Adrenal gland (tissue), 12 donors: Measurements from ENCODE around the gene NFYC. TPM values are rescaled to one million over a fixed set of nuclear protein-coding genes. Genes with fewer than 3 reads are reported as not detected.

Source experiments
- DNase-seq, 7 donors: peaks; one replicate each; pipeline ENCODE4 v3.0.0-alpha.2; 2019 to 2020
- H3K27ac ChIP-seq, 5 donors: fragments of 200-600 bp; sonication (generic) in 4 of 5; 1 replicate in 3 of 5; 2 replicates in 2 of 5; pipeline versions ENCODE4 v1.5.1 to v1.8.0; 2016 to 2020; ENCODE audit warnings: mild to moderate bottlenecking in 1 of 5
- H3K27me3 ChIP-seq: fragments of 200-600 bp; 2 replicates; pipeline ENCODE4 v1.8.0; 2021
- H3K36me3 ChIP-seq, 2 donors: fragments of 200-600 bp; replicated peaks in 1 of 2; 1 replicate in 1 of 2; 2 replicates in 1 of 2; pipeline versions ENCODE4 v1.5.1 to v1.8.0; 2018 to 2022
- H3K4me1 ChIP-seq, 2 donors: fragments of 200-600 bp; replicated peaks in 1 of 2; 1 replicate in 1 of 2; 2 replicates in 1 of 2; pipeline versions ENCODE4 v1.5.1 to v1.8.0; 2018 to 2021
- H3K4me3 ChIP-seq, 4 donors: fragments of 200-600 bp; sonication (generic) in 3 of 4; one replicate each; pipeline ENCODE4 v1.5.1; 2016 to 2018
- H3K9me3 ChIP-seq, 3 donors: fragments of 200-600 bp; sonication (generic) in 1 of 3; replicated peaks in 1 of 3; 1 replicate in 2 of 3; 2 replicates in 1 of 3; pipeline versions ENCODE4 v1.5.1 to v1.8.0; 2016 to 2021
- CTCF ChIP-seq, 6 experiments: fragments of 450-650 bp in 4 of 6; fragments of 200-600 bp in 2 of 6; sonication (generic) in 1 of 6; IDR thresholded peaks; 1 replicate in 5 of 6; 2 replicates in 1 of 6; pipeline versions ENCODE4 v1.5.1 to v1.8.0; 2016 to 2021; ENCODE audit warnings: antibody characterized with exemption in 6 of 6, mild to moderate bottlenecking in 2 of 6, moderate library complexity in 1 of 6
- POLR2A ChIP-seq, 2 donors: fragments of 450-650 bp; IDR thresholded peaks; one replicate each; pipeline ENCODE4 v1.6.1; 2017; ENCODE audit warnings: antibody characterized with exemption in 2 of 2, mild to moderate bottlenecking in 2 of 2, moderate library complexity in 1 of 2
- WGBS, 4 donors: extraction: QIAGEN DNeasy Blood & Tissue Kit in 2 of 4; methylation state at CpG; one replicate each; pipeline versions ENCODE4 v1.1.5 to v1.1.7; 2013 to 2017; 5-methylcytosine and 5-hydroxymethylcytosine counted together
- intact Hi-C, 2 donors: fragments of 100-400 bp; cut with DNase I; formaldehyde crosslinking; loops; one replicate each; pipeline versions ENCODE4 v1.14.1 to v1.15.0; 2022 to 2023
- polyA plus RNA-seq, 3 donors: library from polyadenylated mRNA; stranded (reverse); fragments of 200-250 nt in 2 of 3; fragments of 350-450 nt in 1 of 3; fragmentation: Illumina TruSeq in 1 of 3; extraction: RNeasy Lipid Tissue Mini Kit (QIAGEN cat#74804) in 1 of 3; gene quantifications; one replicate each; pipeline ENCODE4 v1.2.3, GENCODE V29; 2013 to 2014
- total RNA-seq, 9 donors: library from RNA; depleted of rRNA in 4 of 9; stranded (reverse); fragments of >200 nt in 4 of 9; fragments of 120-200 nt in 1 of 9; fragmentation: NEBNext Ultra II Directional in 1 of 9; extraction: Animal tissue kit (Norgen Biotek cat#: 25700) in 1 of 9; gene quantifications; one replicate each; pipeline versions ENCODE4 v1.1.0 to v1.2.4, GENCODE V29; 2013 to 2023
- donor health status: healthy with polysubstance abuse.
- donor health status: Bipolar disorder and iron deficiency.
- donor health status: DM: yes; HTN: yes; CAD: no.
- donor health status: DM: no; HTN: no; CAD: no.
- donor health status: DM: no; HTN: no; CAD: no.
- donor health status: DM: yes; HTN: yes; CAD: no.

NFYC gene
- total and polyA plus RNA-seq, 12 donors: 35.9 to 73.8 (median 51.2) TPM

DNA sequence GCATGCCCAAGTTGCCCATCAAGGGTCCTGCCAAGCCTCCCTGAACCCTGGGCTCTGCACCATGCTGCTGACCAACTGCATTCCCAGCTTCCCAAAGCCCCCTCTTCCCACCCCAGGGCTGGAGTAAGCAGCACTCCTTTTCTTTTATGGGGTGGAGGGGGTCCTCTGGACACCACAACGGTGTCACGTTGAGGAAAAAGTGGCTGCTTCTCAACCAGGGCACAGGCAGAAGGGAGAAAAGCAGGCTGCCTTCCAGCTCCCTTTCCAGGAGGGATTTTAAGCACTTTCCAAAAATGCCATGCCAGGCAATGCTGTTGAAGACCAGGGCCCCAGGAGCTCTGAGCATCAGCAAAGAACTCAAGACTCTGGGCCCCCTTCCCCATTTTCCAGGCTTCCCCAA, 26.7 kb upstream of the NFYC start:
- Histone ChIP-seq H3K27ac (peak overlapping the region in 1 of 5 donors; percentile 34), H3K27me3 (no peaks in the 10 kb centered on the region), H3K9me3 (no peaks in the 10 kb centered on the region), H3K36me3 (no peaks in the 10 kb centered on the region), H3K4me1 (peaks cover 10 to 15% of the 10 kb centered on the region in 2 donors), H3K4me3 (peak overlapping the region in 1 of 4 donors; percentile 95)
- DNase-seq: no peak
- TF ChIP-seq POLR2A (IDR thresholded peaks at IDR 0.05): no peak
- no peak for TF ChIP-seq CTCF (IDR thresholded peaks at IDR 0.05)
- intact Hi-C loops: loop anchor here (5.0 to 10.0 kb wide), 2 partner anchors 37 to 50 kb away; no protein-coding TSS in a partner anchor
- 64 to 76% (median 73%) methylated on average over 2 of the region's 2 CpGs for WGBS, 4 donors

DNA sequence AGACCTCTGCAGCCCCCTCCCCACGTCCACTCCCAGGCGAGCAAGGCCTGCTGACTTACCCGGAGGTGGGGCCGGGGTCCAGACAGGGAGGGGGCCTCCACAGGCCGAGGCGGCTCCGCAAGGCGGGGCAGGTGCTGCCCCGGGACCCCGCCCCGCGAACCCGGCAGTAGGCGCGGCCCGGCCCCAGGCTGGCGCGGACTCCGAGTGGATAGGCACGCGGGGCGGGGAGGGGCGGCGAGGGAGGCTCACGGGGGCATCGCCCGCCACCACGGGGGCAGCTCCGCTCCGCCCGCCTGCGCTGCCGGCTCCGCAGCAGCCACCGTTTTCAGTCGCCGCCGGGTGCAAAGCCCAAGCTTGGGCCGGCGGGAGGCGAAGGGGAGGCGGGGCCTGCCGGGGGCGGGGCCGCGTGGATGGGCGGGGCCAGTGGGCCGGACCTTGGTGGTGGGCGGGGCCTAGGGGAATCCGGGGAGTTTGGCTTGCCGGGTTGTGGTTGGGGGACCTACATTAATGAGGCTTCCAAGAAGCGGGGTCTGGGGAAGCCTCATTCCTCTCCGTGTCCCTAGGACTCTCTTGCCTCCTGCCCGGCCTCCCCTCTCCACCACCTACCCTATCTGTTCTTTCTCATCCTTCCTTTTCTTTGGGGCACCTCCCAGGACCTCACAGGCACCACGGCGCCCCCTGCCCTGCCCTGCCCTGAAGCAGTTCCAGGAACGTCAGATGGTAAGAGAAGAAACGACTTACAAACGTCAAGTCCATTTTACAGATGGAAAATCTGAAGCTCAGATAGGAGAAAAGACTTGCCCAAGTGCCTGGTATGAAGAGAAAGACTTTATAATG, 26.0 kb upstream of the NFYC start, which contains the start of gene RIMS3:
RIMS3 (minus strand) TSS at position 348 of the 837 bp plus-strand sequence. CDS start 23,757 bp downstream, outside the sequence.
- H3K4me3 ChIP-seq: peak within 1 kb of the TSS in 2 of 4 donors; percentile 39 to 95
- 1% methylated on average over 10 to 59 of the region's 59 CpGs for WGBS, 4 donors
- no peaks in the 10 kb centered on the region for H3K36me3 ChIP-seq
- peak within 1 kb of the TSS in 1 of 5 donors; percentile 34 for H3K27ac ChIP-seq
- peak in 1 of 2 donors; percentile 31 for TF ChIP-seq POLR2A (IDR thresholded peaks at IDR 0.05)
- no peak for TF ChIP-seq CTCF (IDR thresholded peaks at IDR 0.05)
- no peaks in the 10 kb centered on the region for H3K9me3 ChIP-seq
- DNase-seq: peak; percentile 70 to 86 (median 75)
- H3K4me1 ChIP-seq: peaks cover 10 to 15% of the 10 kb centered on the region in 2 donors
- intact Hi-C loops: loop anchor here (5.0 to 10.0 kb wide), 2 partner anchors 38 to 51 kb away; no protein-coding TSS in a partner anchor
- H3K27me3 ChIP-seq: no peaks in the 10 kb centered on the region

- Histone ChIP-seq H3K36me3 (no peaks in the 10 kb centered on the region), H3K27me3 (no peaks in the 10 kb centered on the region), H3K4me3 (peak overlapping the region in 1 of 4 donors; percentile 35), H3K9me3 (no peaks in the 10 kb centered on the region), H3K27ac (no peak overlapping the region), H3K4me1 (peaks cover 10 to 15% of the 10 kb centered on the region in 2 donors)
- TF ChIP-seq CTCF (IDR thresholded peaks at IDR 0.05) (peak; percentile 78 to 97 (median 90)), POLR2A (IDR thresholded peaks at IDR 0.05) (no peak)
- WGBS, 4 donors: 10 to 17% (median 13%) methylated on average over 14 to 21 of the region's 21 CpGs
- peak; percentile 67 to 92 (median 80) for DNase-seq
- intact Hi-C loops: loop anchor here (5.0 to 10.0 kb wide), 2 partner anchors 42 to 54 kb away; no protein-coding TSS in a partner anchor
These were observed 22.6 kb upstream of the NFYC start for GRCh38 chr1:40668769-40669525.

GRCh38 chr1:40673452-40673851, 18.1 kb upstream of the NFYC start:
- 82 to 93% (median 91%) methylated on average over 4 of the region's 4 CpGs for WGBS, 4 donors
- TF ChIP-seq POLR2A (IDR thresholded peaks at IDR 0.05) (no peak), CTCF (IDR thresholded peaks at IDR 0.05) (no peak)
- Histone ChIP-seq H3K9me3 (no peaks in the 10 kb centered on the region), H3K27me3 (no peaks in the 10 kb centered on the region), H3K27ac (no peak overlapping the region), H3K4me1 (peaks cover 3 to 7% of the 10 kb centered on the region in 2 donors), H3K36me3 (no peaks in the 10 kb centered on the region), H3K4me3 (no peak overlapping the region)
- intact Hi-C loops: no loop called here
- no peak for DNase-seq
